GM12878 (cell line): ENCODE results near the gene POLR2L. TPM values are rescaled to one million over a fixed set of nuclear protein-coding genes. Genes with fewer than 3 reads are reported as not detected.
A peak's percentile ranks its signal among the peaks of the same experiment; 100 is the strongest.

Source experiments
- ATAC-seq: fragments of 200-7000 bp; cut with Tn5 transposase; 3 replicates; pipeline ENCODE4 v1.9.1; 2020; ENCODE audit warnings: mild to moderate bottlenecking, moderate library complexity
- BruUV-seq: library from RNA; stranded (reverse); fragments of 400-500 nt; replicated peaks from 2 replicates; lab custom pipeline; 2021; lab: Mats Ljungman, UMichigan
- CTCF ChIA-PET: fragments of 300-600 bp; sonication (Branson Sonifier 250); formaldehyde crosslinking; extraction: SDS; loops from one replicate; lab custom pipeline; 2021; ENCODE audit warnings: inconsistent platforms; lab: Yijun Ruan, JAX
- POLR2A ChIA-PET: fragments of 350-600 bp; formaldehyde crosslinking; extraction: SDS; loops from one replicate; lab custom pipeline; 2021; ENCODE audit warnings: inconsistent platforms; lab: Charles Lee
- RAD21 ChIA-PET: fragments of 300-600 bp; sonication (Branson Sonifier 250); formaldehyde crosslinking; loops from one replicate; lab custom pipeline; 2023; ENCODE audit warnings: antibody characterized with exemption; ENCODE audit not compliant: unreplicated experiment; lab: Charles Lee
- SMC1A ChIA-PET: fragments of 300-600 bp; sonication (Branson Sonifier 250); formaldehyde crosslinking; loops from one replicate; lab custom pipeline; 2023; ENCODE audit not compliant: unreplicated experiment, uncharacterized antibody; lab: Charles Lee
- DNase-seq: peaks from one replicate; pipeline ENCODE4 v3.0.0-alpha.2; 2011; ENCODE audit warnings: low read depth, low spot score
- FAIRE-seq: peaks from 3 replicates; lab custom pipeline; 2011; peaks lifted over from hg19 to GRCh38; lab: Jason Lieb, UNC
- H2AFZ ChIP-seq: 2 replicates; pipeline ENCODE4 v1.6.0; 2011; ENCODE audit warnings: low read depth, low read length, control low read depth; ENCODE audit not compliant: control insufficient read depth
- H3K27ac ChIP-seq: 2 replicates; pipeline ENCODE4 v1.5.1; 2011; ENCODE audit warnings: control low read depth; ENCODE audit not compliant: control insufficient read depth, insufficient read depth
- H3K27me3 ChIP-seq, 2 experiments: replicated peaks in 1 of 2; 2 replicates each; pipeline versions ENCODE4 v1.6.0 to v1.6.1; 2011; ENCODE audit warnings: low read length in 1 of 2; ENCODE audit not compliant: control insufficient read depth in 2 of 2, insufficient read depth in 2 of 2
- H3K36me3 ChIP-seq, 2 experiments: 2 replicates each; pipeline ENCODE4 v1.5.1; 2011; ENCODE audit warnings: low read length in 1 of 2; ENCODE audit not compliant: control insufficient read depth in 2 of 2, insufficient read depth in 2 of 2
- H3K4me1 ChIP-seq: 2 replicates; pipeline ENCODE4 v1.6.1; 2011; ENCODE audit warnings: mild to moderate bottlenecking, low read length, moderate library complexity, mixed read lengths; ENCODE audit not compliant: control insufficient read depth, insufficient read depth
- H3K4me2 ChIP-seq: 2 replicates; pipeline ENCODE4 v1.6.0; 2011; ENCODE audit warnings: control low read depth; ENCODE audit not compliant: control insufficient read depth, insufficient read depth
- H3K4me3 ChIP-seq: fragments of 200-600 bp; sonication (generic); 2 replicates; pipeline ENCODE4 v1.5.1; 2016
- H3K79me2 ChIP-seq: 2 replicates; pipeline ENCODE4 v1.6.0; 2011; ENCODE audit warnings: low read length; ENCODE audit not compliant: control insufficient read depth, insufficient read depth
- H3K9ac ChIP-seq: 2 replicates; pipeline ENCODE4 v1.8.0; 2011; ENCODE audit warnings: low read length, control low read depth, mixed read lengths; ENCODE audit not compliant: control insufficient read depth, insufficient read depth
- H3K9me3 ChIP-seq: replicated peaks from 3 replicates; pipeline ENCODE4 v1.5.1; 2011; ENCODE audit warnings: mild to moderate bottlenecking, low read length; ENCODE audit not compliant: control insufficient read depth, insufficient read depth
- H4K20me1 ChIP-seq: 2 replicates; pipeline ENCODE4 v1.6.0; 2011; ENCODE audit not compliant: control insufficient read depth, insufficient read depth
- ATF3 ChIP-seq: IDR thresholded peaks from 2 replicates; pipeline ENCODE4 v1.6.1; 2011; ENCODE audit warnings: low read depth, mild to moderate bottlenecking, low read length, moderate library complexity, borderline replicate concordance; ENCODE audit errors: extremely low read depth
- BCL11A ChIP-seq: IDR thresholded peaks from 2 replicates; pipeline ENCODE4 v1.6.1; 2011; ENCODE audit warnings: low read depth, low read length
- BHLHE40 ChIP-seq, 2 experiments: fragments of 450-650 bp in 1 of 2; IDR thresholded peaks; 2 replicates each; pipeline ENCODE4 v1.6.1; 2011 to 2017; ENCODE audit warnings: low read depth in 2 of 2, borderline replicate concordance in 1 of 2, improper control_type of control experiment in 1 of 2, low read length in 1 of 2, mild to moderate bottlenecking in 1 of 2
- BRCA1 ChIP-seq: IDR thresholded peaks from 2 replicates; pipeline ENCODE4 v1.6.1; 2011; ENCODE audit warnings: low read depth, low read length, improper control_type of control experiment
- E2F8 ChIP-seq: fragments of 450-650 bp; IDR thresholded peaks from 2 replicates; pipeline ENCODE4 v1.6.1; 2018; ENCODE audit warnings: mild to moderate bottlenecking, low read depth, moderate library complexity; ENCODE audit not compliant: partially characterized antibody
- EP300 ChIP-seq, 2 experiments: fragments of 150-350 bp in 1 of 2; IDR thresholded peaks; 2 replicates each; pipeline ENCODE4 v1.6.1; 2011 to 2012; ENCODE audit warnings: low read depth in 2 of 2, low read length in 2 of 2, borderline replicate concordance in 1 of 2, improper control_type of control experiment in 1 of 2, inconsistent platforms in 1 of 2; ENCODE audit not compliant: control insufficient read depth in 1 of 2
- IRF5 ChIP-seq: fragments of 450-650 bp; IDR thresholded peaks from 2 replicates; pipeline ENCODE4 v1.6.1; 2017; ENCODE audit warnings: borderline replicate concordance
- MYC ChIP-seq: IDR thresholded peaks from 2 replicates; pipeline ENCODE4 v1.6.1; 2011; ENCODE audit warnings: mild to moderate bottlenecking, low read length, moderate library complexity, inconsistent platforms; ENCODE audit not compliant: insufficient read depth, insufficient replicate concordance, insufficient read length, severe bottlenecking
- NRF1 ChIP-seq: conservative IDR thresholded peaks from 2 replicates; pipeline ENCODE4 v1.6.1; 2011; ENCODE audit warnings: mild to moderate bottlenecking, low read depth, low read length, improper control_type of control experiment
- RBBP5 ChIP-seq: fragments of 200-600 bp; sonication (generic); conservative IDR thresholded peaks from 2 replicates; pipeline ENCODE4 v1.6.1; 2016
- SKIL ChIP-seq: fragments of 450-650 bp; IDR thresholded peaks from 2 replicates; pipeline ENCODE4 v1.6.1; 2017; ENCODE audit warnings: mild to moderate bottlenecking, low read depth, inconsistent platforms; ENCODE audit not compliant: poor library complexity, severe bottlenecking
- TCF7 ChIP-seq: IDR thresholded peaks from 2 replicates; pipeline ENCODE4 v1.6.1; 2014; ENCODE audit warnings: antibody characterized with exemption, borderline replicate concordance
- WRNIP1 ChIP-seq: IDR thresholded peaks from 2 replicates; pipeline ENCODE4 v1.6.1; 2011; ENCODE audit warnings: low read depth, low read length, improper control_type of control experiment, borderline replicate concordance
- YBX1 ChIP-seq: fragments of 450-650 bp; IDR thresholded peaks from 2 replicates; pipeline ENCODE4 v1.6.1; 2016; ENCODE audit warnings: antibody characterized with exemption
- ZNF622 ChIP-seq: fragments of 450-650 bp; IDR thresholded peaks from 2 replicates; pipeline ENCODE4 v1.6.1; 2017; ENCODE audit warnings: mild to moderate bottlenecking, inconsistent platforms
- WGBS: methylation state at CpG from one replicate; pipeline ENCODE4 v1.1.6; 2016; ENCODE audit warnings: low lambda C conversion rate; ENCODE audit not compliant: insufficient replicate concordance, insufficient coverage; ENCODE audit errors: missing lambda C conversion rate; 5-methylcytosine and 5-hydroxymethylcytosine counted together
- in situ Hi-C: fragments of 300-500 bp; cut with MboI; formaldehyde crosslinking; loops from 9 replicates; pipeline ENCODE4 v1.14.3; 2018; ENCODE audit warnings: mixed read lengths
- intact Hi-C: fragments of 100-400 bp; cut with micrococcal nuclease; formaldehyde crosslinking; loops from one replicate; pipeline ENCODE4 v1.14.2; 2022; ENCODE audit not compliant: unreplicated experiment
- polyA plus RNA-seq, 11 experiments: library from polyadenylated mRNA; depleted of rRNA in 4 of 11; unstranded in 6 of 11; stranded (reverse) in 5 of 11; fragments of >200 nt; fragmentation: Nextera tagmentation in 4 of 11; fragmentation: Illumina TruSeq in 1 of 11; extraction: Ambion mirVana in 4 of 11; extraction: Trizol in 1 of 11; gene quantifications; 1 replicate in 1 of 11; 2 replicates in 10 of 11; pipeline versions ENCODE4 v1.2.1 to v1.2.3, GENCODE V29; 2011 to 2016; ENCODE audit warnings: inconsistent platforms in 2 of 11, missing spikeins in 2 of 11, low read depth in 1 of 11
- total RNA-seq, 4 experiments: library from RNA; depleted of rRNA in 3 of 4; stranded (reverse); fragments of >200 nt in 3 of 4; fragmentation: Illumina TruSeq in 1 of 4; extraction: Trizol in 1 of 4; gene quantifications; 2 replicates each; pipeline versions ENCODE4 v1.2.1 to v1.2.3, GENCODE V29; 2013 to 2021

Gene POLR2L
- total and polyA plus RNA-seq, 10 of the 15 experiments (the other 5 are each of a cell fraction or from before 2014, with no cell fraction given), result 23.1 to 497 (median 125) TPM

GRCh38 chr11:846496-847098 is 4.3 kb upstream of the POLR2L start:
- intact Hi-C loops, result no loop called here
- no peak for ATAC-seq
- TF ChIP-seq BCL11A (no peak), YBX1 (no peak), MYC (no peak), SKIL (no peak), BRCA1 (no peak), TCF7 (no peak), WRNIP1 (no peak), RBBP5 (no peak), ATF3 (no peak), ZNF622 (no peak), BHLHE40 (IDR thresholded peaks at IDR 0.05; ENCODE audit: borderline replicate concordance in 1 of 2, low read depth in 2 of 2, low read length in 1 of 2) (no peak), NRF1 (no peak), EP300 (IDR thresholded peaks at IDR 0.05; ENCODE audit: borderline replicate concordance in 1 of 2, control insufficient read depth in 1 of 2, low read depth in 2 of 2, low read length in 2 of 2) (no peak), IRF5 (no peak), E2F8 (no peak)

More at GRCh38 chr11:846496-847098, 4.3 kb upstream of the POLR2L start:
- H3K27me3 ChIP-seq, result no peaks in the 10 kb centered on the region; a peak in 1 of 4 replicates
- no peak overlapping the region for H3K27ac ChIP-seq
- CTCF ChIA-PET, result interaction anchor here (0.6 to 3.4 kb wide), 4 partner anchors 78 to 212 kb away, joined by 3 to 23 read pairs (median 3); no protein-coding TSS in a partner anchor
- DNase-seq (no peak), FAIRE-seq (peak; percentile 13)
- RAD21 ChIA-PET, result interaction anchor here (1.2 to 1.4 kb wide), 3 partner anchors 14 to 204 kb away, joined by 3 read pairs; partner anchors contain the start of genes CD151 and RPLP2
- H3K36me3 ChIP-seq, result no peaks in the 10 kb centered on the region
- H4K20me1 ChIP-seq, result no peaks in the 10 kb centered on the region
- no peaks in the 10 kb centered on the region for H3K9me3 ChIP-seq
- no peak overlapping the region for H2AFZ ChIP-seq
- peaks cover 8% of the 10 kb centered on the region for H3K4me1 ChIP-seq
- SMC1A ChIA-PET, result no interaction called here
- peaks cover 8% of the 10 kb centered on the region for H3K79me2 ChIP-seq
- WGBS, result 28% methylated on average over 11 of the region's 11 CpGs
- no peak overlapping the region for H3K4me3 ChIP-seq
- no TSS peak for BruUV-seq
- no peak overlapping the region for H3K4me2 ChIP-seq
- in situ Hi-C loops, result loop anchor here (10.0 kb wide), 2 partner anchors 208 to 1008 kb away; partner anchors contain the start of gene LSP1
- POLR2A ChIA-PET, result interaction anchor here (0.6 to 1.2 kb wide), 2 partner anchors 8 to 41 kb away, joined by 4 to 7 read pairs; no protein-coding TSS in a partner anchor
- H3K9ac ChIP-seq, result no peak overlapping the region
